GM12864 (cell line): ENCODE data around the gene ZNF384.

Experiments used
- DNase-seq: peaks from one replicate; pipeline ENCODE4 v3.0.0-alpha.2; 2011; ENCODE audit warnings: low read depth
- H3K4me3 ChIP-seq: 2 replicates; pipeline ENCODE4 v1.5.1; 2011; ENCODE audit warnings: mild to moderate bottlenecking, low read depth, low read length, control low read depth
- TF ChIP-seq, protein P1 (sequence below): IDR thresholded peaks from 2 replicates; pipeline ENCODE4 v1.5.1; 2011; ENCODE audit warnings: low read depth, mild to moderate bottlenecking, moderate library complexity, low read length, control low read depth, inconsistent platforms; ENCODE audit errors: missing control alignments

ZNF384 gene

GRCh38 chr12:6691473-6691872 lies 2.3 kb upstream of the ZNF384 start:
- TF ChIP-seq, protein P1, sequence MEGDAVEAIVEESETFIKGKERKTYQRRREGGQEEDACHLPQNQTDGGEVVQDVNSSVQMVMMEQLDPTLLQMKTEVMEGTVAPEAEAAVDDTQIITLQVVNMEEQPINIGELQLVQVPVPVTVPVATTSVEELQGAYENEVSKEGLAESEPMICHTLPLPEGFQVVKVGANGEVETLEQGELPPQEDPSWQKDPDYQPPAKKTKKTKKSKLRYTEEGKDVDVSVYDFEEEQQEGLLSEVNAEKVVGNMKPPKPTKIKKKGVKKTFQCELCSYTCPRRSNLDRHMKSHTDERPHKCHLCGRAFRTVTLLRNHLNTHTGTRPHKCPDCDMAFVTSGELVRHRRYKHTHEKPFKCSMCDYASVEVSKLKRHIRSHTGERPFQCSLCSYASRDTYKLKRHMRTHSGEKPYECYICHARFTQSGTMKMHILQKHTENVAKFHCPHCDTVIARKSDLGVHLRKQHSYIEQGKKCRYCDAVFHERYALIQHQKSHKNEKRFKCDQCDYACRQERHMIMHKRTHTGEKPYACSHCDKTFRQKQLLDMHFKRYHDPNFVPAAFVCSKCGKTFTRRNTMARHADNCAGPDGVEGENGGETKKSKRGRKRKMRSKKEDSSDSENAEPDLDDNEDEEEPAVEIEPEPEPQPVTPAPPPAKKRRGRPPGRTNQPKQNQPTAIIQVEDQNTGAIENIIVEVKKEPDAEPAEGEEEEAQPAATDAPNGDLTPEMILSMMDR, result no peak
- H3K4me3 ChIP-seq, result no peak overlapping the region
- no peak for DNase-seq

- H3K4me3 ChIP-seq, result peak overlapping the region; percentile 98
- DNase-seq, result no peak
- TF ChIP-seq, protein P1, result no peak
Observed at GRCh38 chr12:6688543-6688998, 604 bp downstream of the ZNF384 start.

DNA sequence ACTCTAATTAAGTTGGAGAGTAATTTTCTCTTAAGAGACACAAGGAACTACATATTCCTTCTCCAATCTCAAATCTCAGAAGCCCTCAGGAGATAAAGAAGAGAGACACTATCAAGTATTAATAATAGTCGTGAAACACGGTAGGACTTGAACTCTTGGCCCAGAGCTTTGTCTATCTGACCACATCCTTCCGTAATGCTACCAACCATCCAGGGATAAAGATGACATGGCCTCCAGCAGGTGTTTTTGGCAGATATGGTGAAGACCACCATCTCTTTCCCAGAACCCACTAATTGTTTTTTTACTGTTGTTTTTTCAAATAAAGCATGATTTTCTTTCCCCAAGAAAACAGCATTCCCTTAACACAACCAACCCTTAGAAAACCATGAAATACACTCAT lies 3.4 kb downstream of the ZNF384 start:
- TF ChIP-seq, protein P1, result no peak
- no peak overlapping the region for H3K4me3 ChIP-seq

GRCh38 chr12:6684609-6685008 lies 4.6 kb downstream of the ZNF384 start:
- no peak overlapping the region for H3K4me3 ChIP-seq
- no peak for DNase-seq
- TF ChIP-seq, protein P1, result peak; percentile 54

More for the DNA sequence above, 3.4 kb downstream of the ZNF384 start:
- DNase-seq, result no peak

GRCh38 chr12:6676962-6677361 lies 12.2 kb downstream of the ZNF384 start:
- TF ChIP-seq, protein P1, result no peak
- H3K4me3 ChIP-seq, result no peak overlapping the region
- no peak for DNase-seq

DNA sequence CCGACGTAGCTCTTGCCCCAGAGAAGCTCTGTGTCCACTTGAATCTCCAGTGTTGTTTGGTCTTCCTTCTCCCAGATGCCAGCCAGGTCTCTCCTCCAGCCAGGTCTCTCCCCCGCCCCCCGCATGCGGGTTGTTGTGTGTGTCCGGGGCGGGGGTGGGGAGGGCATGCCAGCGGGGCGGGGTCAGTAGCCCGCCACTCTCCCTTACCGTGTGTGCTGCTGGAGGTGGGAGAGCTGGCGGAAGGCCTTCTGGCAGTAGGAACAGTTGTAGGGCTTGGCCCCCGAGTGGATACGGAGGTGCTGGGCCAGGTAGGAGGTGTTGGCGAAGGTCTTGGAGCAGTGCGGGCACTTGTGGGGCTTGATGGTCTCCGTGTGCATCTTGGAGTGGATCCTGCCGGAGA lies 17.0 kb downstream of the ZNF384 start:
- DNase-seq, result no peak
- TF ChIP-seq, protein P1, result no peak

DNA sequence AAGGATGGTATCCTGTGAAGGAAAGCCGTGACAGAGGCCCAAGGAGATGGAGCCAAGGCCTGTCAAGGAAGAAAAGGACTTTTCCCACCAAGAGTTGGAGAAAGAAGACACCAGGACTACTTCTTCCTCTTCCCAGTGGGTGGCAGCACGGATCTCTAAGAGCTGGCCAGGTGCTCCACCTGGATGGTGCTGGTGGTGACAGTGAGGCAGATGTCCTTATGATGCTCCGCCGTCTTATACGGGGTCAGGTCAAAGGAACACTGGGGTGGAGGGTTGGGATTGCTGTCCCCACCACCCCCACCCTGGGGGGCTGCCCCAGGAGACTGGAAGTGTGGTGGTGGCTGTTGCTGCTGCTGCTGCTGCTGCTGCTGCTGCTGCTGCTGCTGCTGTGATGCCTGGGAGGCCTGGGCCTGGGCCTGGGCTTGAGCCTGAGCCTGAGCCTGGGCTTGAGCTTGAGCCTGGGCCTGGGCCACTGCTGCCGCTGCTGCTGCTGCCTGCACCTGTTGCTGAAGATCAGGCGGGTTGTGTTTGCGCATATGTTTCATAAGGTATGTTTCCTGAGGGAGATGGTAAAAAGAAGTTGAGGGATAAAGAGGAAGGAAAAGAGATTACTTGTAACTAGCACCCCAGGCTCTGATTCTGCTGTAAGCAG lies 21.5 kb downstream of the ZNF384 start:
- TF ChIP-seq, protein P1, result peak; percentile 49

More for the DNA sequence above, 17.0 kb downstream of the ZNF384 start:
- no peak overlapping the region for H3K4me3 ChIP-seq

More for the DNA sequence above, 21.5 kb downstream of the ZNF384 start:
- no peak for DNase-seq
- no peak overlapping the region for H3K4me3 ChIP-seq
